Suppressor macrophage (primary cell): ENCODE results near the gene SLC8A2.

Experiments
- DNase-seq, 4 experiments: peaks; one replicate each; pipeline ENCODE4 v3.0.0-alpha.2; 2020 to 2022

Gene SLC8A2

DNA sequence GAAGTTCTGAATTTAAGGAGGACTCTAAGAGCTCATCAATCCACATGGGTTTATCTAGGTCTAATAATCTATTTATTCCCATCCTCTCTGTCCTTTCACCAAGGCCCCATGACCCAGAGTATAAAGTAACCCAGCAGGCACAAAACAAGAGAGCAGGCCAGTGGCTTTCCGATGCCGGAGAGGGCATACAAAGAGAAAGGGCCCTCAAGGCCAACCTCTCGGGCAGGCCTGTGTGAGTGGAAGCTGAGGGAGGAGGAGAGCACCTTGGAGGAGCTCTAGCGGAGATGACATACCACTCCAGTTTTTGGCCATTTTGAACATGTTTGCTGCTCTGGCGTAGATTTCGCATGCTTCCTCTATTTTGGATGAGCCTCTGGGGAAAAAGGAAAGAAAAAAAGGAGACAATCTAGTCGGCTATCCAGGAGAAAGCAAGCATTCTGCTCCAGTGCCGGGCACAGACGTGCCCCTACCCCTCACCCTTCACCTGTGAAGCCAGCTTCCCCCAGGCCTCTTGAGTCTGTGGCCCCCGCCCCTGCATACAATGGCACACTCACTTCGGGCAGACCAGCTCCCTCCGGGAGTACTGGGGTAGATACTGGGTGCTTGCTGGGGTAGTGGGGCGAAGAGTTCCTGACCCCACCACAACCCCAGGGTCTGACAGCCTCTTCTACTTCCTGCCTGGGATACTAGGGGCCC, 31.6 kb upstream of the SLC8A2 start:
- DNase-seq: no peak

DNA sequence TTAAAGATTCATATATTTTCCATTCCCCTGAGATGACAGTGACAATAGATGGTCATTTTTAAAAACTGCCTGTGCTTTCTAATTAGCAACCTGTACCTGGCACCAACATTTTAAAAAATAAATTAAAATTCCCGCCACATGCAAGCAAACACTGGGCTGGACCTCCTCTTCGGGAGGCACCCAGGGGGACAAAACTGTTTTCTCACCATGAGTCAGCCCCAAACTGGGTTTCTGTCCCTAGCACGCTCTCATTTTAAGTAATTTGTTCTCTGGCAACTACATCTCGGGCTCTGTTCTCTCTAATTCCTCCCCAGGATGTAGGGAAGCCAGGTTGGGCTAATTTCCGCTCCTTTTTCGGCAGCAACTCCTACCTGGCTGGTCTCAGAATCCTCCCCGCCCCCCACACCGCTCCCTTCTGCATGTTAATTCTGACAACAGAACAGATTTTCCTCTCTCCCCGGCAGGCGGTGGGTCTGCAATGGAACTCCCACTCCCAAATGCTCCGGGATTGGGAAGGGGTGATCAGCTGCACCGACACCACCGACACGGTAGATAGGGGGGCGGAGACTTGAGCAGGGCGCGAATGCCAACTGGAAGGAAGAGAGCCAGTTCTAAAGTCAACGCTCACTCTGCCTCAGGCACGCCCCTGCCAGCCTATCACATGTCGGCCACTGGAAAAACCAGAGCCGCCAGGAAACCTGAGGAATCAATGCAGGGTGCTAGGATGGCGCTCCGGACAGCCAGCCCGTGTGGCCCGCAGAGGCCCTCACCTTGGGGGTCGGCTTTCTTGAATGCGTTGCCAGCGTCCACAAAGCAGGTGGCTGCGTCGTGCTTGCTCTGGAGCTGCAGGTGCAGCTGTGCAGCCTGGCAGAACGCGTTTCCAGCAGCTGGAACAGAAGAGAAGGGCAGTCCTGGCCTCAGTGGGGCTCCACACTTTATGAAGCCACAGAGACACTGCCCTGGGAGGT, 28.5 kb upstream of the SLC8A2 start:
- DNase-seq: no peak

DNA sequence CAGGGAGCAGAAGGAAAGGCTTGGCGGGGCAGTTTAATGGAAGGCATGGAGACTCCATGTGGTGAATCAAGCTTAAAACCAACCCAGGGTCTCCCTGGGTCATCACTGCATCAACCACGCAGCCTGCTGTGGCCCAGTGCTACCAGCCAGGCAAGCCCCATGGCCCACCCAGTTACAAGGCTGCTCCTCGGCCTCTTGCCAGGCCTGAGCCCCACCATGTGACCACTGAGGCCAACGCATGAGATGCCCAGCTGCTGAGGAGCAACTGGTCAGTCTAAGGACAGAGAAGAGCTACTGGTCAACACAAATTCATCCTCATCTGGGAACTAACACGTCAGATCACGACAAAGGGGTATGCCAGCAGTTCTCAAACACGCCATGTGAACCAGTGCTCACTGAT, 27.7 kb upstream of the SLC8A2 start:
- DNase-seq: no peak

DNA sequence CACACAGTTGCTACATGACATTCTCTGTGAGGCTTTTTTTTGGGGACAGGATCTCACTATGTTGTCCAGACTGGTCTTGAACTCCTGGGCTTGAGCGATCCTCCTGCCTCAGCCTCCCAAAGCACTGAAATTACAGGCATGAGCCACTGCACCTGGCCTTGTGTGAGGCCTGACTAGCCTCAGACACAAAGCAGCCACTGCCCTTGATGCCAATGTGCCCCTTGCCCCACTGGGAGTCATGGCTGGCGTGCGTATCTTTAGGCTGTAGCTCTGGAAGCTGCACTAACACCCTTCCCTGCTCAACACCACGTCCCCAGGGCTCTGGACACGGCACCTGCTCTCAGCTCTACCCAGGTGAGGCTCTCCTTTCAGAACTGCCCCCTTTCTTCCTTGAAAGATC, 26.9 kb upstream of the SLC8A2 start:
- no peak for DNase-seq

DNA sequence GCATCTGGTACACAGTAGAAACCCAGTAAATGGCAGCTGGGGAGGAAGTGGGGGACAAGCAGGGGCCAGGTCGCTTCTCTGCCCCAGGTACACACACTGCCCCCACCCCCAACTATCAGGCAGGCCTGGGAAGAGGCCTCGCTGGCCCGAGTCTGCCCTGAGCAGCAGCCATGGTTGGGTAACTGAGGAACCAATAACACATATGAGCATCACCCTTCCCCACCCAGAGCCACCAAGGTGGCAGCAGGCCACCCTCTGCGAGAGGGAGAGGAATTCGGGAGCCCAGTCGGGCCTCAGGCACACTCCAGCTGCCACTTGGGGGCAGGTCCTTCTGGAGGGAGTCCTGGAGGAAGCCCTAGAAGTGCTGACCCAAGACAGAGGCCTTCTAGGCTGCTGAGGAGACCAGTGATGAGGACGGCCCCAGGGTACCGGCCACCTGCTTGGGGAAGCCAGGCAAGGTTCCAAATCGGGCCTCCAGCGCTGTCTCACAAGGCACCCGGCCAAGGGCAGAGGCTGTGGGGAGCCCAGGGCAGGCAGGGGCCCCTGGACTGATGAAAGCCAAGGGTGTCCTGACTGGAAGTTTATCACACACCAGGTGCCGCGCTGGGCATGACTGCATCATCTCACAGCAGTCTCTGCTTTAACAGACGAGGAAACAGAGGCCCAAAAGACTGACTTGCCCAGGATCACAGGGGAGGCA, 26.3 kb upstream of the SLC8A2 start:
- DNase-seq: no peak

DNA sequence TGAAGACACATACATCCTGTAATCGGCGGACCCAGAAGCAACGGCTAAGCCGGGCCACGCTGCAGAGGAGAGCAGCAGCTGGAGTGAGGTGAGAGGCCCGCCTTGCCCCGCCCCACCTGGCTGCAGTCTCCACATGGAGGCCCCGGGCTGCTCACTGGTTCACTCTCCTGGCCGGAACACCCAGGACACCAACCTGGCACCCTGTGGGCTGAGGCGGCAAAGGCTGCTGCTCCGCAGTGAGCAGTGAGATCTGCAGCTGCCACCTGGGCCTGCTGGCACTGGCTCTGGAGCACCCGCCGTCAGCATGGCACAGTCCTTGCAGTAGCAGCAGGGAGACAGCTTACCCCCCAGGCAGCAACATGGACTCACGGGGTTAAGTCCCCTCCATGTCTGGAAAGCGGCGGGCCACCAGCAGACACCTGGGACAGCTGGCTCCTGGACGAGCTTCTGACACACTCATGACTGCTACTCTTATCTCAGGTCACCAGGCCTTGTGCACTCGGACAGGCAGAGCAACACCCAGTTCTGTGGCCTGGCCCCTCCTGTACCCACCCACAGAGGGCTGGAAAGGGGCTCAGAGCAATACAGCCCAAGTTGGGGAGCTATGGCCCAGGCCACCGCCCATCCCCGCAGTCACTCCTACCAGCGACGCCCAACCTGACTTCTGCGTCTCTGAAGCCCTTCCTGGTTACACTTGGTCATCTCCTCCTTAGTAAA, 25.5 kb upstream of the SLC8A2 start:
- DNase-seq: no peak

DNA sequence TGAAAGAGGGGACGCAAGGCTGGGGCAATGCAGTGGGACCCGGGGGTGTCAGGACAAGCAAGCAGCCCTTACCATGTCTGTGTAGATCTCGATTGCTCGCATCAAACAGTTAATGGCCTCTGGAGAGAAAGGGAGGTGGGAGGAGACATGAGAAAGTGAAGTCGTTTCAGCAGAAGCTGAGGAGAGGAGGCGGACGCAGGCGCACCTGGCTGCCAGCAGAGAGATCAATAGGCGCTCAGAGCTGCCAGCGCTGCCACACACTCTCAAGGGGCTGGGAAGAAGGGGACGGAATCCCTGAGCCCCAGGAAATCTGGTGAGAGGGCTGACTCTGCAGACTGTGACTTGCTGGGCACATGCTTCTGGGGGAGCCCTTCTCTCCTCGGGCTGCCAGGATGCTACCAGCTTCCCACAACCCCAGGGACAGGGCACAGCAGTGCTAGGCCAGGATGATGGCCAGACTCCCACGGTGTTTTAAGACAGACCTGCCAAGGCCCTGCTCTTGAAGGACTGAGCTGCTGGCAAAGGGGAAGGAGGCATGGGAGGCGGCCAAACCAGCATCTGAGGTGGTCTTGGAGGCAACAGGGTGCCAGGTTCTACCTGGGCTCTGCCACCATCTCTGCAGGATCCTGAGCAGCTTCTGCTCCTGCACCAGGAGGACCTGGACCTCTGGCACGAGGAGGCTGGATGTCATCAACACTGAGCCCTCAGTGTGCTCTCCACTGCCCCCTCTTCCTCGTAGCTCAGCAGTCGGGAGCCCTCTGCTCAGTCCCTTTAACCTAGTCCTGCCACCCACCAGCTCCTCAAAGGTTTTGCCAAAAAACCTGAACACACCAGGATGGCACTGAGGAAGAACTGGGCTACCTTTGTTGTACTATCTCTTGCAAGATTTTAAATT, 24.0 kb upstream of the SLC8A2 start:
- no peak for DNase-seq

DNA sequence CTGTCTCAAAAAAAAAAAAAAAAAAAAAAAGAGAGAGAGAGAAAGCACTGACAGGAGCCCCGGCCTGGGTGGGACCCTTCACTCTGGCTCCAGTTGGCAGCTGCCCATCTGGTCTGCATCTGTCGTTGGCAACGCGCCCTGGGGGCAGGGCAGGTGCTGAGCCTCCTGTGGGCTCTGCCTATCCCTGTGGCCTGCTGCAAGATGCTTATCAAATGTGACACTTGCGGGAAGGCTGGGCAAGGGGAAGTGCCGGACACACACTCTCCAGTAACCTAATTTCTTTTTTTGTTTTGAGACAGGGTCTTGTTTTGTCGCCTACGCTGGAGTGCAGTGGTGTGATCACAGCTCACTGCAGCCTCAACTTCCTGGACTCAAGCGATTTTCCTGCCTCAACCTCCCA, 23.0 kb upstream of the SLC8A2 start:
- DNase-seq: no peak

DNA sequence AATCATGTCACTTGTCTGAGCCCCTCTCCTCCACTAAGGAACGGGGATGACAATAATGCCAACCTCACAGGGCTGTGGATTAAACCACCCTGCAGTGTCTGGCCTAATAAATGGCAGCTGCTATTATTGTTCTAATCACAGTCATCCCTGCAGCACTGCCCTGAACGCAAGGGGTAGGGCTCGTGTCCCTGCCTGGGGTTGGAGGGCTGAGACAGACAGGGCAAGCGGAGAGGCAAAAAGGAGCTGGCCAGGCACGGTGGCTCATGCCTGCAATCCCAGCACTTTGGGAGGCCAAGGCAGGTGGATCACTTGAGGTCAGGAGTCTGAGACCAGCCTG, 22.5 kb upstream of the SLC8A2 start:
- DNase-seq: no peak

DNA sequence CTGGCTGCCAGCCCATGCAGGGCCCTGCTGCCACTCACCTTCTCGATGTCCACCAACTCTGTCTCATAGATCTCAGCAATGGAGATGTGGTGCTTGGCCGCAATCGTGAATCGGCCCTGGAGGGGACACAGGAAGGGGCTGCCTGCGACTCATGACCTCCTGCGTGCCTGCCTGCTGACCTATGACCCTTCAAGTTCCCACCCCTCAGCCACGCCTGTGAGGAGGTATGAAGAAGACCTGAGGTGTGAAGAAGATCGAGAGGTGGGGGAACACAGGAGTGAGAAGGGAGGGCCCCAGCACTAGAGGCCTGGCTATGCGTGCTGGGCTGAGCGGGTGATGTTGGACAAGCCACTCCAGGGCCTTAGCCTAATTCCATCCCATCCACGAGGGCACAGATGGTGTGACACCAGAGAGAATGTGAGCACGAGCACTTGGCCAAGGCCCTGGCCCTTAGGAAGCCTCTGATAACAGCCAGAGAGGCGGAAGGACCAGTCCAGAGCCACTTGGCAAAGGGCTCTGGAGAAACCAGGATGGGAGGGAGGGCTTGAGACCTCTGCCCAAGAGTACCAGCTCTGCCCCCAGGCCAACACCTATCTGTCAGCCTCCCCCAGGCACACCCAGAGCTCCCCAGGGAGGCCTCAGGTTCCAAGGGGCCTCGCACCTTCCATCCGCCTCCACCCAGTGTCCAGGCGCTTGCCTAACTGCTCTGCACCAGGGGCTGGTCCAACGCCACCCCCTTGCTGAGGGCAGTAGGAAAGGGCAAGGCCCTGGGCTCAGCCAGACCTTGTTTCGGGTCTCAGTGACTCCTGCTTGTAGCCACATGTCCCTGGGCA, 21.9 kb upstream of the SLC8A2 start:
- no peak for DNase-seq

DNA sequence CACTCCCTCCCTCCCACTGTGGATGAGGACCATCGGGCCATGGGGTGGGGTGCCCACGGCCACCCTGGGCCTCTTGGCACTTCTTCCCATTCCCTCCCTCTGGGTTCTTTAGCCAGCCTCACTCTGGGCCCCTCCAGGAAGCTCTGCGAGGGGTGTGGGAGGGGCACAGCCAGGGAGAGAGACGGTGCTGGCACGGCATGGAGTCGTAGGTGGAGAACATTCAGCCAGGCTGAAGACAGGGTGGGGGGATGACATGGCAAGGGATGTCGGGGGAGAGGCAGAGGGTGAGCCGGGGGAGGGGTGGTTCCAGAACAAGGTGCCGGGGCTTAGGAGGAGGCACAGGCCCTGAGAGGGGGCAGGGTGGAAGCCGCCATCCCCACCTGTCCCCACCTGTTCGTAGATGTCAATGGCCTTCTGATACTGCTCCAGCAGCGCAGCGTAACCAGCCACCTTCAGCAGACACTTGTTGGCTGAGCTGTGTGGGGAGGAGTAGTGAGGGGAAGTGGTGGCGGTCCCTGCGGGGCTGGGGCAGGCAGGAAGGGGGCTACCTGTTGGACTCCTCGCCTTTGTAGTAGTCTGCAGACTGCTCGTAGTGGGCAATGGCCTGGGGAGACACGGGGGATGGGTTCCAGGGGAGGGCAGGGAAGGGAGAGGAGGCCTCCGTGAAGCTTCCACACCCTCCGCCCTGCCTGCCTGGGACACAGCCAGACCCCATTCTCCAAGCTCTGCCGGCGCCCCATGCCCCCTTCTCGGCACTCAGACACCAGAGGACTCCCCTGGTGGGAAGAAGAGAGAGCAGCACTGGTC, 21.1 kb upstream of the SLC8A2 start:
- no peak for DNase-seq

DNA sequence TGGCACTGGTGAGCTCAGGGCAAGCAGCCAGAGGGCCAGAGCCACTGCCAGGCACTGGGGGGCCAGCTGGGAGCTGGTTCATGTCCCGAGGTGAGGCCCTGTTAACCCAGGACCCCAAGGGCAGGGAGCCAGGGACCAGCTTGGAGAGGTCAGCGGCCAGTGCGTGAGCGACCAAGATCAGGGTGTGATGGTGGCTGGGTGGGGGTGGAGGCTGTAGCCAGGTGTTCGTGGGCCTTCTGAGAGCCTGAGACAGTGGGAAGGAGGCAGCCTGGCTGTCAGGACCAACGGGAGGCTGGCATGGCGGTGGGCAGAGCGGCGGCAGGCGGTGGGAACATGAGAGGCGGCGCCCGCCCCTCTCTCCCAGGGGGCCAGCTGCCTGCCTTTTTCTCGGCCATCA, 20.4 kb upstream of the SLC8A2 start:
- no peak for DNase-seq

DNA sequence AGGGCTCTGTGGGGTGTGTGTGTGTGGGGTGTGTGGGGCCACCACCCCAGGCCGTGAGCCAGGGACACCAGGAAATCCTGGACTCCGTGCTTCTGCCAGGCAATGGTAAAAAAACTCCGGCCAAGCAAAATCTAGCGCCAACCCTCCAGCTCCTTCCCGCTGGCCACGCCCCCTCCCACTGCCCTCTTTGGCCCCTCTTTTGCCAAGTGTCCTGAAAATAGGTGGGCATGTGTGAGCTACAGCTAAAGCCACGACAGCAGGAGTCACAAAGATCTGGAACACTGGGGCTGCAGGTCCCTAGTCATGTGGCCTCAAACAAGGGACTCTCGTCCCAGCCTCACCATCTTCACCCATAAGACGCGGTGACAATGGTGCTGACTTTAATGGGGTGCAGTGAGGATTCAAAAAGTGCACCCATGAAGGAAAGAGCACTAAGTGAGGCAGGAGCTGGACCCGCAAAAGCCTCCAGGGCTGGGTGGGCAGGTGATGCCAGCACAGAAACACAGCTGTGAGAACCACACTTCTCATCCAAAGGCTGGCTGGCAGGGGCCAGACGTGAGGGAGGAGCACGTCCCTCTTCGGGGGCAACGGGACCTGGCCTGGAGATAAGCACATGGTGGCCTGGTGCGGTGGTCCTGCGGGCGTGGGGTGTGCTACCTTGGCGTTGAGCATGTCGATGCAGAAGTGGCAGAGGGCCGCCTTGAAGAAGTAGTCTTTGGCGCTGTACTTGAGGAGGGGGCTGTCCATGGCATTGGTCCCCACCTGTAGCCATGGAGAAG, 19.9 kb upstream of the SLC8A2 start:
- DNase-seq: no peak

DNA sequence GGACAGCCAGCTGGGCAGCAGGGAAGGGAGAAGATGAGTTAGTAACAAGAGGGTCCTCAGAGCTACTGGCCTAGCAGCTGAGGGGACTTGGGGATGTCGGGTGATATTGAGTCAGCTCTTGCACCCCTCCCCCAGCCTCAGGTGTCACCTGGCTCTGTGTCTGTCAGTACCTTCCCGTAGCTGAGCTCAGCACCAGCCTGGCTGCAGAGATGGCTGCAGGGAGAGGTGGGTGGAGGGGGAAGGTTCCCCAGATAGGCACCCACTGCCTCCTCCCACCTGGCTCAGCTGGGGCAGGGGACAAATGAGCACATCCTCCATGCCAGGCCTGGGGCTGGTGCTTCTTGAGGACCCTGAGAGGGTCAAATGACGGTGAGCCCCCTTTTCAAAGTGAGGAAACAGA, 19.2 kb upstream of the SLC8A2 start:
- DNase-seq: no peak

DNA sequence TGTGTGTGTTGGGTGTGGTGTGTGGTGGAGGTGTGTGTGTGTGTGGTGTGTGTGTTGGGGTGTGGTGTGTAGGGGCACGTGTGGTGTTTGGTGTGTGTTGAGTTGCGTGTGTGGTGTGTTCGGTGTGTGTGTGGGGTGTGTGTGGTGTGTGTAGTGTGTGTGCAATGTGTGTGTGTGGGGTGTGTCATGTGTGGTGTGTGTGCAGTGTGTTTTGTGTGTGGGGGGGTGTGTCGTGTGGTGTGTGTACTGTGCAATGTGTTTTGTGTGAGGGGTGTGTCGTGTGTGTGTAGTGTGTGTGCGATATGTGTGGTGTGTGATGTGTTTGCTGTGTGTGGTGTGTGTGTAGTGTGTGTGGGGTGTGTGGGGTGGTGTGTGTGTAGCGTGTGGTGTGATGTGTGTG, 18.3 kb upstream of the SLC8A2 start:
- no peak for DNase-seq

DNA sequence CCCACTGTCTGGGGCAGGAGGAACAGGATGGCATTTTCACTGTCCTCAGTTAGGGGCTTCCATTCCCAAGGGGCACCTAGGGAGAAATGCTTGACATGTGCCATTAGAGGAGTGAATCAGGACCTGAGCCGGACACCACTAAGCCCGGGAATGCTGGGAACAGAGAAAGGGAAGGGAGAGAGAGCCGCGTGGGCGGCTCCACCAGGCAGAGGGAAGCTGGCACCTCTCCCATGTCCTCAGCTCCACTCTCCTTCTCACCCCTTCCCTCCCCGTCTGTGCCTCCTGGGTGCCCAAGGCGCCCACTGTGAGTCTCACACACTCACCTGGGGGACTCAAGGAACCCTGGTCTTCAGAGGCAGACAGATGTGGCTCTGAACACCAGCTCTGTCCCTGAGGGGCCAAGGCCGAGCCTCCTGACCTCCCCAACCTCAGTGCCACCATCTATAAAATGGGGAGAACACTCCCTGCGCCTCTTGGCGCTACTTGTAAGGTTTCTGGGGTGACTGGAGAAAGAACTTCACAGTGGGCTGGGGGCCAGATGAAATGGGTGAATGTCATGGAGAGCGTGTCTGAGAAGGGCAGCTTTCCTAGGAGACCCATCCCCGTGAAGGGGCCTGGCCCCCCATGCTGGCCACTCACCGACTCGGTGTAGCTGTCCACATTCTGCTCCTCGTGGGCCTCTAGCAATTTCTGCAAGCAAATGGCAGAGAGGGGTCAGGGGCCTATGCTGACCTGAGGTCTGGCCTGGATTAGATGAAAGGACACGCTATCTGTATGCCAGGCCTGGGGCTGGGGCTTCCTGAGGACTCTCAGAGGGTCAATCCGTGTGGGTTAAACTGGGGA, 17.6 kb upstream of the SLC8A2 start:
- DNase-seq: peak in 1 of 4 experiments; percentile 25

DNA sequence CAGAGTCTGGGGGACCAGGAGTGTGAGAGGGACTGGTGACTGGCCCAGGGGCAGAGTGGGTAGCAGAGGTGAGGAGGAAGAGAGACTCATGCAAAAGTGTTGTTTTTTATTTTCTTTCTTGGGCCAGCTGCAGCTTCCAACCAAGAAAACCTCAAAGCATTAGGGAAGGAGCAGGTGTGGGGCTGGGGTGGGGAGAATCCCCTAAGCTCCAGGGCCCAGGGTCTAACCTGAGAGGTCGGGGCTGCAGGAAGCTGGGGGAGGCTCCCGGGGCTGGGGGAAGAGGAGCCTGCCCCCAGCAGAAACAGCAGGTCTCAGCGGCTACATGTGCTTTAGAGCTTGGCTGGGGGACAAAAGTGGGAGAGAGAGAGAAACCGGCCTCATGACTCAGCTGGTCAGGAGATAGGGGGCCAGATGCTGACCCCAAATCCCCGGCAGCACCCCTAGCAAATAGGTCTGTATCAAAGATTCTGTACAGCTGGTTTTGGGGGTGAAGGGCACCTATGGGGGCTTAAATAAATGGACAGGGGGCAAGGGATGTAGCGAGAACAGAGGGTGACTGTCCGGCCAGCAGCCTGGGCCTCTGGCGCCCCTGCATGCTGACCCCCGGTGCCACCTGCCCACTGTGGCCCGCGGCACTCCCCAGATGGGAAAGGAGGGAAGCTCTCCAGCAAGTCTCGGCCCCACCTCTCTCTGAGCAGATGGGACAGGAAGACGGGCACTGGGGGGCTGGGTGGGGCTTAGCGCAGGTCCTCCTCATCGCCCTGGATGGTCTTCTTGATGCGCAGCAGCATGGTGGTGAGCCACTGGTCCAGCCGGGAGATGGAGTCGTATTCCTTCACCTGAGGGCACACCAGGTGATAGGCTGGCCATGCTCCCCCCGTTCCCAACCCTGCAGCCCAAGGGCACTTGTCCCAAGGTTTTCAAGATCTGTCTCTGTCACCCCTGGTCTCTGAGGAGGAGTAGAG, 16.1 kb upstream of the SLC8A2 start:
- no peak for DNase-seq
